Measurements from ENCODE around the gene PTGIR.

The PTGIR gene

GRCh38 chr19:46624958-46625661, at the start of gene PTGIR:
TSS of gene PTGIR (minus strand) at chr19:46625089. CDS start at chr19:46624225, 864 bp downstream.
- no peak for FAIRE-seq

- no peak for FAIRE-seq
Observed at GRCh38 chr19:46670813-46671212, 45.9 kb upstream of the PTGIR start.

GRCh38 chr19:46668662-46669061, 43.8 kb upstream of the PTGIR start:
- no peak for FAIRE-seq

GRCh38 chr19:46665072-46665471, 40.2 kb upstream of the PTGIR start:
- FAIRE-seq: no peak

GRCh38 chr19:46661735-46662592, 37.1 kb upstream of the PTGIR start:
- peak; percentile 47 for FAIRE-seq

GRCh38 chr19:46661020-46661731, 36.3 kb upstream of the PTGIR start, which contains the start of gene DACT3:
TSS of gene DACT3 (minus strand) at chr19:46661182. CDS start at chr19:46661064, 118 bp downstream.
- FAIRE-seq: peak; percentile 99

- no peak for FAIRE-seq
Observed at GRCh38 chr19:46660551-46661019, 35.7 kb upstream of the PTGIR start.

- no peak for FAIRE-seq
Observed at GRCh38 chr19:46660008-46660517, 35.2 kb upstream of the PTGIR start.

- FAIRE-seq: no peak
Observed at GRCh38 chr19:46659151-46660007, 34.5 kb upstream of the PTGIR start.

- no peak for FAIRE-seq
Observed at GRCh38 chr19:46656541-46656940, 31.7 kb upstream of the PTGIR start.

GRCh38 chr19:46654621-46655152, 29.8 kb upstream of the PTGIR start:
- FAIRE-seq: no peak

GRCh38 chr19:46650445-46650844, 25.6 kb upstream of the PTGIR start:
- no peak for FAIRE-seq

- FAIRE-seq: no peak
Observed at GRCh38 chr19:46648961-46649960, 24.4 kb upstream of the PTGIR start.

- no peak for FAIRE-seq
Observed at GRCh38 chr19:46648060-46648960, 23.4 kb upstream of the PTGIR start.

- FAIRE-seq: no peak
Observed at GRCh38 chr19:46646402-46646801, 21.5 kb upstream of the PTGIR start.

- FAIRE-seq: no peak
Observed at GRCh38 chr19:46644720-46645119, 19.8 kb upstream of the PTGIR start.

- FAIRE-seq: no peak
Observed at GRCh38 chr19:46640656-46641055, 15.8 kb upstream of the PTGIR start.

- FAIRE-seq: no peak
Observed at GRCh38 chr19:46639358-46640182, 14.7 kb upstream of the PTGIR start.

Measured in A204.1 (cell line).